EH (cell line): ENCODE measurements around the gene ZC3H13.
"Not testable (repeated sequence)": the region's sequence is repeated elsewhere in the genome, so short reads cannot be mapped to it uniquely, and the experiment has no call there.

ENCODE experiments used
- DNase-seq: peaks from one replicate; pipeline ENCODE4 v3.0.0-alpha.2; 2015; ENCODE audit warnings: low read depth

The ZC3H13 gene

DNA sequence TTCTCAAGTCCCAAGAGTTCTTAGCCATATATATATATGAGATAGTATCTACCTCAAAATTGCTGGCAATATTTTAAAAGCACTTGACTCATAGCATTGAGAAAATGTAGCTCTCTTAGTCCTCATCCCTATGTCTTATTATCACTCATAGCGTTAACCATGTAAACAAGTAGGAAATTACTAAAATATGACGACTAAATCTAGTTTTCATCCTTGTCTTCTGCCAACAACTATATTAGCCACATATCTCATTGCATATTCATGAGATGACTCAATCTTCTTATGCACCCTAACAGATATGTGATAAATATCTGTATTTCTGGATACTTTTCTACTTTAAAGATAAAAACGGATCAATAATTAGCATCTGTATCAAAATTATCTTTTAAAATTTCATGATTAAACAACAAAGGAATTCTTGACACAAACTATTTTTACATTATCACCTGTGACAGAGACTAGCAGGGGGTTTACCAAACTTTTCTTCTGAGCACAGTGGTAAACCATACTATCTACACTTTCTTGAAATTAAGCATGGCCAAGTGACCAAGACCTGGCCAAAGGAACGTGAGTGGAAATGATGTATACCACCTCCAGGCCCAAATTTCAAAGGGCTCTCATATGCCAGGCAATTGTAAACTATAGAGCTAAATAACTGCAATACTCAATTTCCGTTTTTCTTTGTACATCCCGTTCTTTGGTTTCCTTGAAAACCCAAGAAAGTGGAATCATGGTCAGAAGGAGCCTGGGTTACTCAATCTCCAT lies 45.7 kb downstream of the ZC3H13 start:
- no peak for DNase-seq

DNA sequence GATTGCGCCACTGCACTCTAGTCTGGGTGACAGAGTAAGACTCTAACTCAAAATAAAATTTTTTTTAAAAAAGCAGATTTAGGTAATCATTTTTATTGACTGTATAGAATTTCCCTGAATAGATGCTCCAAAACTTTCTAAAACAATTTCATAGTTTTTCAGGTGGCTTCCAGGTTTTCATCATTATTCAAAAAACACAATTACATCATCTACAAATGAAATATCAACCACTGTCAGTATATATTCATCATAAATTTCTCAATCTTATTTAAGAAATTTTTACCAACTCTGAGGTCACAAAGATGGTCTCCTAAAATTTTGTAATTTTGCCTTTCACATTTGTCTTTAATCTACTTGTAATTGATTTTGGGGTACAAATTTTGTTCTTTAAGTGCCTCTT lies 48.1 kb downstream of the ZC3H13 start:
- DNase-seq, result no peak

DNA sequence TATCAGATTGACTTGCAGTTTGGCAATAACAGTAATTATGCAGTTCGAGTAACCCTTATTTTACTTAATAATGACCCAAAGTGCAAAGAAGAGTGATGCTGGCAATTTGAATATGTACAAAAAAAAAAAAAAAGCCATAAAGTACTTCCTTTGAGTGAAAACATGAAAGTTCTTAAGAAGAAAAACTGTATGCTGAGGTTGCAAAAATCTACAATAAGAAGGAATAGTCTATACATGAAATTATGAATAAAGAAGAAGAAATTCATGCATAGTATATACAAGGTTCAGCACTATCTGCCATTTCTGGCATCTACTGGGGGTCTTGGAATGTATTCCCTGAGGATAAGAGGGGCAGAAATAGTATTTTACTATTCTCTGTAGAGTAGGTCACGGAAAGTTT lies 55.9 kb downstream of the ZC3H13 start:
- DNase-seq, result no peak

DNA sequence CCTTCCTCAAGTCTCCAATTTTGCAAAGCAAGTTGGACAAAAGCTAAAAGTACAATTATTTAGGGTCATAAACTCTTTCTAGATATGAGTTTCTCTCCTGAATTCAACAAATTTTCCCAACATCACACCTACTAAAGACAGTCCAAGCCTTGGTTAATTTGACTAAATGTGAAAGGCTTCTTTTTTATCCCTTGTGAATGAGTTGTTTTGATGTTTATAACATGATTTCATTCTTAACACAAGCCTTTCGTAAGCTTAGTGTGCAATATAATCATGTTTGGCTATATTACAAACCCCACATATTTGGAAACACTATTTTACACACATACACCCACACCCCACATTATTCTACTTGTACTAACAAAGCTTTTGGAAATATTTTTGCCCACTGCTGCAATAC lies 57.3 kb downstream of the ZC3H13 start:
- DNase-seq, result no peak

DNA sequence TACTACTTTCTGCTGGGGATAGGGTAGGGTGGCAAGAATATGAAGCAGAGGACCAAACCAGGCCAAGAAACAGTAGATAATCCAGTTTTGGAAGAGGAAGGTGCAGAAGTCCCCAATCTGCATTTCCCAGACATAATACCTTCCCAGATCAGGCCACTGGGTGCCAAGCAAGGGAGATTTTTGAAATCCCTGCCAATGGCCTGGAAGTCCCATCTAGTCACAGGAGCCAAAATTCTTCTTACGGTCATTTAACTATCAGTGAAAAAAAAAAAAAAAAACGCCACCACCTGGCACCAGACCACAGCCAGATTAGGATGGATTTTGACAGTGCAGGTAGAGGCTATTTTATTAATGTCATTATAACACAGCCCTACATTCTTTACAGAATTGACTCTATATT lies 57.8 kb downstream of the ZC3H13 start:
- no peak for DNase-seq

DNA sequence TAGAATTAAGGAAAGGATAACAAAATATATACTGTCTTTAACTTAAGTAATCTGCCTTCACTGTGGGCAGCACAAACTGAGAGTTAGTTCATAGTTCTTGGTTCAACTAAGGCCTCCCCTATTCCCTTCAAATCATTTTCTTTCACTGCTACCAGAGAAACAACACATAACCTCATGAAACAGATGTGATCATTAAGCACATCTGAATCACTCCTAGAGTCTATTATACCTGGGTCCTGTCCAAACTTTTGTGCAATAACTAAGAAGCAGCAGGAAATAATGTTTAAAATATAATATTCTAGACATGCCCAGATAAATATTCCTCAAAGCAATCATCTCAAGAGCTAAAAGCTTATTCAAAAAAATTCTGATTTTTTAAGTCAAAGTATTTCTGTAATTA lies 62.9 kb downstream of the ZC3H13 start:
- DNase-seq, result peak; percentile 51

DNA sequence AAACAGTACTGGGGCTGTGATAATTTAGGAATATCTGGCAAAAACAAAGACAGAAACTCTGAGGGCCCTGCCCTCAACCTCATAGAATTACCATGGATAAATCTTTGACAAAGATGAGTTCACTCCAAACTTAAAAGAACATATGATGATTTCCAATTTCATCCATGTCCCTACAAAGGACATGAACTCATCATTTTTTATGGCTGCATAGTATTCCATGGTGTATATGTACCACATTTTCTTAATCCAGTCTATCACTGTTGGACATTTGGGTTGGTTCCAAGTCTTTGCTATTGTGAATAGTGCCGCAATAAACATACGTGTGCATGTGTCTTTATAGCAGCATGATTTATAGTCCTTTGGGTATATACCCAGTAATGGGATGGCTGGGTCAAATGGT lies 71.4 kb downstream of the ZC3H13 start:
- not testable (repeated sequence) for DNase-seq

DNA sequence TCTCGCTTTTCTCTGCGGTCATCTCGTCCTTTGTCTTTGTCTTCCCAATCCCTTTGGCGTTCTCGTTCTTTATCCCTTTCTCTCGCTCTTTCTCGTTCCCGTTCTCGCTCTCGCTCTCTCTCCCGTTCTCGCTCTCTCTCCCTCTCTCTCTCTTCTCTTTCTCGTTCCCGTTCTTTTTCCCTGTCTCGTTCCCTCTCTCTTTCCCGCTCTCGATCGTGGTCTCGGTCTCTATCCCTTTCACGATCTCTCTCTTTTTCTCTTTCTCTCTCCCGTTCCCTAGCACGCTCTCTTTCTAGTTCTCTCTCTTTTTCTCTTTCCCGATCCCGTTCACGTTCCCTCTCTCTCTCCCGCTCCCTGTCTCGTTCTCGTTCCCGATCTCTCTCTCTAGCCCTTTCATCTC lies 77.2 kb downstream of the ZC3H13 start:
- DNase-seq, result no peak

DNA sequence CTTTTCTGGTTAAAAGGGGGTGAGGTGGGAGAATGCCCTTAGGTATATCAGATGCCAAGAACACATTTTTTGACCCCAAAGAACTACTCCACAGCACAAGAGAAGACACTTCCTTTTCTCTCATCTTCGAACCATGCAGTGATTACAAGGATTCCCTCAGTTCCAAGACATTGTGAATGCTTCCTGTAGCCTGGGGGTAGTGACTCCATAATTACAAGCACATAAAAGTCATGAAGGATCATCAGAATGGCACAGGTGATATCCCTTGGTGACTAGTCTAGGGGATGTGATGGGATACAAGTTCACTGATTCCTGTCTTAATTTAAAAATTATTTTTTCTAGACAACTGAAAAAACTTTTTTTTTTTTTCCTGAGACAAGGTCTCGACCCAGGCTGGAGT lies 78.0 kb downstream of the ZC3H13 start:
- DNase-seq, result no peak

DNA sequence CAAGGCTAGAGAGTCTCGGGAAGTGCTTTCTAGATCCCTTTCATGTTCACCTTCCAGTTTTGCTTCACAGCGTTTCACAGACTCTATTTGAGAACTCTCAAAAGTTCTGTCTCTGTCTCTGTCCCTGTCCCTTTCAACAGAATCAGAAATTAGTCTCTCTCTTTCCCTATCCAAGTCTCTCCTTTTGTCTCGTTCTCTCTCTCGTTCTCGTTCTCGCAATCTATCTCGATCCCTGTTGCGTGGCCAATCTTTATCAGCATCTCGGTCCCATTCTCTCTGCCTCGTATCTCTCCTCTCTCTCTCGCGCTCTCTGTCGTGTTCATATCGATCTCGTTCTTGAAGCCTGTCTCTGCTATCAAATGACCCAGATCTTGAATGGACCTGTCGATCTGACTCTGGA lies 85.0 kb downstream of the ZC3H13 start:
- no peak for DNase-seq

DNA sequence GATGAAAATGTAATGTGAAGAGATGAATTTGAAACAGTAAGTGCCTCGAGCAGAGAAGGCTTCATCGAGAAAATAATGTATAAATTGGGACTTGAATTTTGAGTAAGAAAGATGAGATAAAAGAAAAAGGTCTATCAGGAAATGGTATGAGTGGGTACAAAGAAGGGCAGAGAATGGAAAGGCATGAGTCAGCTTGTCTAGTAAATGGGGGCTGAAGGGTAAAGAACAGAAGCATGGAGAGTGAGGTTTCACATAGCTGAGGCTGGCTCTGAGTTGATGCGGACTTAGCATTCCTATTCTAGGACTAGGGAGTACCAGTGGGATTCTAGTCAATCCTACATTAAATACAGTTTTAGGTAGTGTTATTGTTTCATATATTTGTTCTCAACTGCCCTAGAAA lies 85.8 kb downstream of the ZC3H13 start:
- no peak for DNase-seq

DNA sequence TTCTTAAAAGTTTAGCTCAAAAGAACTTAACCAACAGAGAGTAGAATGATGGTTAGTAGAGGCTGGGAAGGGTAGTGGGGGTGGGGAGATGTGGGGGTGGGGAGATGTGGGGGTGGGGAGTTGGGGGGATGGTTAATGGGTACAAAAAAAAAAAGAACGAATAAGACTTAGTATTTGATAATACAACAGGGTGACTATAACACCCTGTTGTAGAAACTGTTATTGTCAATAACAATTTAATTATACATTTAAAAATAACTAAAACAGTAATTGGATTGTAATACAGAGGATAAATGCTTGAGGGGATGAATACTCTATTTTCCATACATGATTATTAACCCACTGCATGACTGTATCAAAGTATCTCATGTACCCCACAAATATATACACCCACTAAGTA lies 91.1 kb downstream of the ZC3H13 start:
- DNase-seq, result no peak

DNA sequence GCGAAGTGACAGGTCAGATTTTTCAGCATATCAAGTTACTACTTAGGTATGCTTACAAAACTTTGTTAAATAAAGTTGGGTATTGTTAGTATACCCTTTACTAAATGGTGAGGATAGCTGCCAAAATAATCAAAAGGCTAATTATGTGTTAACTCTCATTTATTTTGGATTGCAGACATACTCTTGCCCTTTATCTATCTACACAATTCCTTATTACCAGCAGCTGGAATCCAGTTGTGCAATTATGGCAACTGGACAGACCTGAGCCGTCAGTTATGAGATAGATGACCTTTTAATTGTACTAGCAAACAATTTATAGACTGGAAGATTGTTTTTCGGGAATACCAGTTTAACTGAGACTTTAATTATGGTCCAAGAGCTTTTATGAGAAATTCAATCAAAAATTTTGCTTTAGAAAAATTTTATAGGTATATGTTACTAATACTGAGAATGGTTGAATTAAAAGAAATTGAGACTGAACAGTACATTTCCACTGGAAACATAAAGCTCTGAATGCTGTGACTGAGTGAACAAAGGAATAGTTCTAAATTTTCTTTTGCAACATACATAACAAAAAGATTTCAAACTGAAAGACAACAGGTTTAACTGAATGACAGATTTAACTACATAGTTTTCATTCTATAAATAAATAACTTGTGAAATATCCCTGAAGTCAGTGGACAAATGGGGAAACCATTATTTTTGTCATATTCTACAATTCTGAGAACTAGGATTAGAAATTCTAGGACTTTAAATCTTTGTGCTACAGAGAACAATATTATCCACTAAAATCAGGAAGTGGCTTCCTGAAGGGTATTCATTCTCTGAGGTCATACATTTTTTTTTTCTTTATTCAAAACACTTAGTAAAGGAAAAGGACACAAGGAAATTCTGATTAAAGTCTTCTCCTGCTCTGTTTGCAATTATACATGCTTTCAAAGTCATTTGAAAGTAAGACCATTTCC lies 97.4 kb downstream of the ZC3H13 start:
- DNase-seq, result no peak

DNA sequence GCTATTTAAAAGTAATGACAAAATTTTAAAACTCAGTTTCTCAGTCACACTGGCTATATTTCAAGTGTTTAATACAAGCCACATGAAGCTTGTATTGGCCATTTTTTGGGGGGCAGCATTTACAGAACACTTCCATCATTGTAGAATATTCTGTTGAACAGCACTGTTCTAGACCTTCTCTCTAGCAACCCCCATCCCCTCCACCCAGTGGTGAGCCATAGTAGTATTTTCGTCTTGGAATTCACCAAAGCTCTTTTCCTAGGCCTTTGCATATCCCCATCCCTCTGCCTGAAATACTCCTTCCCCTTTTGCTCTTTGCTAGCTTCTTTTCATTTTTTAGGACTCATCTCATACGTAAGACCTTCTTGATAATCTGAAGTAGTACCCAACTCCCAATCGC lies 99.5 kb downstream of the ZC3H13 start:
- DNase-seq, result no peak

DNA sequence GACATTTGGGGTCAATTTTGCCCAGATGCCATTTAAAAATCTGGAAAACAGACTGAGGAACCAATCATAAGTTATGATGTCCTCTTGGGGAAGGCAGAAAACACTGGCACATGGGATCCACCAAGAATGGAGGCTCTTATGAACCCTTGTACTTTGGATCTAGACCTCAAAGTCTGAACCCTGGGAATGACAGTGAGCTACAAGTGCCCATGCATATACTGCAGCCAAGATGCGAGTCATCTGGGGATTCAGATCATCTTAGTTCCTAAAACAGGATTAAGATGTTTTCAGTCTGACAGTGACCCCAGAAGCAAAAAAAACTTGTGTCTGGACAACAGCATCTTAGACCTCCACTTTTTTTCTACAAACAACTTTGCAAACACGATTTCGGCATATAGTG lies 100.8 kb downstream of the ZC3H13 start:
- DNase-seq, result peak; percentile 19

DNA sequence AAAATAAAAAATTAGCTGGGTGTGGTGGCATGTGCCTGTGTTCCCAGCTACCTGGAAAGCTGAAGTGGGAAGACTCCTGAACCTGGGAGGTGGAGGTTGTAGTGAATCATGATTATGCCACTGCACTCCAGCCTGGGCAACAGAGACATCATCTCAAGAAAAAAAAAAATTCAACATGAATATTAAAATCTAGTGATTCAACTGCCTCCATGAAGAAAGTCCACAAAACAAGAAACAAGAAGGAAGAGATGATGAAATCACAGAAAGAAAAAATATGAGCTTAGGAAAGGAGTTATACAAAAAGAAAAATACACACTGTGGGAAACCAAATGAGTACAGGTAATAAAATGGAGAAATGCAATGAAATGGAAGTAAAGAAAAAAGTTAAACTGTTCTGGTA lies 101.4 kb downstream of the ZC3H13 start:
- no peak for DNase-seq

DNA sequence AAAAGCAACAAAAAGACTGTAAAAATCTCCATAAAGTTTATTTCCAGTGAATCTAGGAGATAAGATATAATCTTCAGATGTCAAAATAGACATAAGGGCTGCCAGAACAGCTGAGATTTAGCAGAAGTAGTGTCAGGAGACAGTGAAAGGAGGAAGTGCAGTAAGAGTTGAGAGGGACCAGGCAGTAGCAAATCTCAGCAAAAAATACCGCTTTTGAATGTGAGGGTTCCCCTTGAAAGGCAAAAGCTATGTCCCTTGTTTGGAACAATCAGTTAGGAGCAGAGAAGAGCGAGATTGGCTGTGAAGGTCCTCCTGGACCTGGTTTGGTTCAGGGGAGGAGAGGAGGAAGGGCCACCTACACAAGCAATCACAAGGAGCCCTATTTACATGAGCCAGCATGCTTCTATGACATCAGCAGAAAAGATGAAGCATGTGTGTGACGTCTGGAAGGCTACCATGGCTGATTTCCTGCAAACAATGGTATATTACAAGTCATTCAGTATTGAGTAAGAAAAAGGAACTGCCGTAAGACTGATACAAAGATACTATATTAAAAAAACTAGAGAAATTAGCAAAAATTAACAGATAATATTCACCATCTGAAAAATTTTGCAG lies 102.1 kb downstream of the ZC3H13 start:
- no peak for DNase-seq

DNA sequence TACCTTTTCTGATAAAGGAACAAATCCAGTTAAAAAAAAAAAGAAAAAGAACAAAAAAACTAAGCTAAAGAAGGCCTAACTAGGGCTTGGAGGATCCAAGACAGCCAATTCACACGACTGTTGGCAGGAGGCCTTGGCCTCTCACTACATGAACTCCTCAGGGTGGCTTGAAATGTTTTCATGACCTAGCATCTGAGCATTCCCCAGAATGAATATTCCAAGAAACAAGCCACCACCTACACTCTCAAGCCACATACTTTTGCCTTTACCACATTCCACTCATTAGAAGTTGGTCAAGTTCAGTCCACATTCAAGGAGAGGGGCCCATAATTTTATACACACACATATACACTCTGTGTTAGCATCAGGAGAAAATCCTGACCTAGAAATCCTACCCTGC lies 103.4 kb downstream of the ZC3H13 start:
- DNase-seq, result peak; percentile 17

DNA sequence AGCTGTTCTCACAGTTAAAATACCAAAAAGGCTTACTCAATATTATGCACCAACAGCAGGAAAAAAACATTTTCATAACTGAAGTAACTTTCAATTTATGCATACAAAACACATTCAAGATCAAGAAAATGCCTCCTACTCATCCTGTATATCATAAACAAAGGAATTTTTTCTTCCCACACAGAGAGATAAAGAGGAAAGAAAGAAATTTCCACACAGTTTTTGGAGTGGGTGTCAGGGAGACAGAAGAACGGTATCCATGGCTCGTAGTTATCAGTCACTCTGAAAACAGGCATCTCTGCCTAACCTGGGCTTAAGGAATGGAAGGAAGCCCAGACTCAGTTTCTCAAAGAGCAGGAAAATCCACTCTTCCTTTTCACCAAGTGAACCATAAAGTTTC lies 108.6 kb downstream of the ZC3H13 start:
- DNase-seq, result no peak

DNA sequence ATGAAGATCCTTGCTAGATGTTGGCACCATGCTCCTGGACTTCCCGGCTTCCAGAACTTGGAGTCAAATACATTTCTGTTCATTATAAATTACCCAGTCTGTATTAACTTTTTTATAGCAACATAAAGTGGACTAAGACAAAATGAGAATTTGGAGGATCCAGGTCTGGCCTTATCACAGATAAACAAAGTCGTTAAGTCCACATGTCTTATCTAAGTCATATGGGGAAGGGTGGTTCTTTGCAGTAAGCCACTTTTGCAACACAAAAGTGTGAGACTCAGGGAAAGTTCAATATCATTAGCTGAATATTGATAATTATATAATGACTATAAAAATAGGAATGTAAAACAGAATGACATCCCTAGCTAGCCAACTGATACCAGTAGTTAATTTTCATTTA lies 109.4 kb downstream of the ZC3H13 start:
- no peak for DNase-seq

DNA sequence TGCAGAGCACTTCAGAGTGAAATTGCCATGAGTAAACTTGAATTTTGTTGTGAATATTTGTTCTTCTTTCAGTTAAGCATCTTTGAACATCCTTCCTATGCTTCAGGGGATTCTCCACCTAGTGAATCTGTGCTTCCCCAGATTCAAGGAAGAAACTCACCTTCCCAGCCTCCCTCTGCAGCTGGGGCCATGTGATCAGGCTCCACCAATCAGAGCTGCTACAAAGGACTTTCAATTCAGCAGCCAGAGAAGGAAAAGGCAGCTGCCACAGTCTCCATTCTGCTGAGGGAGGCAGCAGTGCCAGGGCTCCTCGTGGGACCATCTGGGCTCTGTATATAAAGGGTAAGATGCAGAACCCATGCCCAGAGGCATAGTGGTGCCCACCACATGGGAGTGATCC lies 111.3 kb downstream of the ZC3H13 start:
- peak; percentile 7 for DNase-seq

DNA sequence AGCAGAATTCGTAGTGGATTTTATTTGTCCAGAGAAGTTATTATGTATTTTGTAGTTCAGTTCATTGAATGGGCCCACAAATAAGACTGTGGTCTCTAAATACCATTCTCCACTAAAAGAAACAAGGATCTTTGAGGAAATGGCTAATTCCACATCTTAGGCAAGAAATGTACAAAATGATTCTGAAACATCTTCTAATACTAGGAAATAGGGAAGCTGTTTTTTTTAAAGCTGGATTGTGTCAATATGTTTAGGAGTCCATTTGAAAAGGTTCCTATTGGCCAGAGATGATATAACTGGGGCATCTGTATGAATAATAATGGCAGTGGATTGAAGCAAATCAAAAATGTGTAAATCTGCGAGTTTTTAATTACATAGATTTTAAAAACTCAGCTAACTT lies 112.5 kb downstream of the ZC3H13 start:
- DNase-seq, result no peak

DNA sequence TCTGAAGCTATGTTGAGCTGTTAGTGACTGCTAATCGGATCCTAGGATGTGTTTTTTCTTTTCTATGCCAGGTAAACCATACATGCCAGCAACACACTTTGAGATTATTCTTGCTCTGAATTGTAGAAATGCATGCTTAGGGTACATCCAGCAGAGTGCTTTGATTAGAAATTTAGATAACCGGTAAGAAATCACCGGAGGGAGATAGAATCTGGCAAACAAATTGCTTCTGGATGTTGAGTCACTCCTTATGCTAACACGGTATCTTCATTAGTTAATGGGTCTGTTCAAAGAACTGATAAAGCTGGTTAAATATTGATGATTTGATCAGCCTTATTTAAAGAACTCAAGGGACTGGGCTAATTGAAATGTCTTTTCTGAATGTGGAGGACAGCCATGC lies 115.9 kb downstream of the ZC3H13 start:
- no peak for DNase-seq
